Raji (cell line): ENCODE data around the gene IFT80.

Source experiments
- POLR2A ChIP-seq: IDR thresholded peaks from 2 replicates; pipeline ENCODE4 v1.6.1; 2011; ENCODE audit warnings: low read depth, low read length, control low read depth; ENCODE audit not compliant: insufficient read depth

IFT80 gene

GRCh38 chr3:160378331-160379109 is 20.5 kb downstream of the IFT80 start:
- TF ChIP-seq POLR2A, result no peak

GRCh38 chr3:160376681-160377080 is 22.3 kb downstream of the IFT80 start:
- TF ChIP-seq POLR2A, result no peak

- no peak for TF ChIP-seq POLR2A
Measured at GRCh38 chr3:160374925-160375324, 24.1 kb downstream of the IFT80 start.

- no peak for TF ChIP-seq POLR2A
Measured at GRCh38 chr3:160374472-160374871, 24.6 kb downstream of the IFT80 start.

GRCh38 chr3:160373655-160374054 is 25.4 kb downstream of the IFT80 start:
- TF ChIP-seq POLR2A, result no peak

- no peak for TF ChIP-seq POLR2A
Measured at GRCh38 chr3:160372780-160373179, 26.2 kb downstream of the IFT80 start.

GRCh38 chr3:160370987-160371857 is 27.8 kb downstream of the IFT80 start:
- no peak for TF ChIP-seq POLR2A

- no peak for TF ChIP-seq POLR2A
Measured at GRCh38 chr3:160369784-160370183, 29.2 kb downstream of the IFT80 start.

- TF ChIP-seq POLR2A, result no peak
Measured at GRCh38 chr3:160368804-160369203, 30.2 kb downstream of the IFT80 start.

- TF ChIP-seq POLR2A, result no peak
Measured at GRCh38 chr3:160365869-160366522, 33.0 kb downstream of the IFT80 start.

- no peak for TF ChIP-seq POLR2A
Measured at GRCh38 chr3:160355826-160356225, 43.2 kb downstream of the IFT80 start.

GRCh38 chr3:160346511-160346910 is 52.5 kb downstream of the IFT80 start:
- no peak for TF ChIP-seq POLR2A

- no peak for TF ChIP-seq POLR2A
Measured at GRCh38 chr3:160343132-160343531, 55.9 kb downstream of the IFT80 start.

GRCh38 chr3:160340351-160340750 is 58.7 kb downstream of the IFT80 start:
- TF ChIP-seq POLR2A, result no peak

GRCh38 chr3:160331127-160331937 is 67.7 kb downstream of the IFT80 start:
- no peak for TF ChIP-seq POLR2A
